GOT3 (cell line): ENCODE data around the gene XIRP2.
"Not testable (repeated sequence)": the region's sequence is repeated elsewhere in the genome, so short reads cannot be mapped to it uniquely, and the experiment has no call there.

Experiments used
- DNase-seq: peaks from one replicate; lab custom pipeline; 2025; ENCODE audit warnings: mixed read lengths; lab: John Stamatoyannopoulos, UW

The XIRP2 gene

DNA sequence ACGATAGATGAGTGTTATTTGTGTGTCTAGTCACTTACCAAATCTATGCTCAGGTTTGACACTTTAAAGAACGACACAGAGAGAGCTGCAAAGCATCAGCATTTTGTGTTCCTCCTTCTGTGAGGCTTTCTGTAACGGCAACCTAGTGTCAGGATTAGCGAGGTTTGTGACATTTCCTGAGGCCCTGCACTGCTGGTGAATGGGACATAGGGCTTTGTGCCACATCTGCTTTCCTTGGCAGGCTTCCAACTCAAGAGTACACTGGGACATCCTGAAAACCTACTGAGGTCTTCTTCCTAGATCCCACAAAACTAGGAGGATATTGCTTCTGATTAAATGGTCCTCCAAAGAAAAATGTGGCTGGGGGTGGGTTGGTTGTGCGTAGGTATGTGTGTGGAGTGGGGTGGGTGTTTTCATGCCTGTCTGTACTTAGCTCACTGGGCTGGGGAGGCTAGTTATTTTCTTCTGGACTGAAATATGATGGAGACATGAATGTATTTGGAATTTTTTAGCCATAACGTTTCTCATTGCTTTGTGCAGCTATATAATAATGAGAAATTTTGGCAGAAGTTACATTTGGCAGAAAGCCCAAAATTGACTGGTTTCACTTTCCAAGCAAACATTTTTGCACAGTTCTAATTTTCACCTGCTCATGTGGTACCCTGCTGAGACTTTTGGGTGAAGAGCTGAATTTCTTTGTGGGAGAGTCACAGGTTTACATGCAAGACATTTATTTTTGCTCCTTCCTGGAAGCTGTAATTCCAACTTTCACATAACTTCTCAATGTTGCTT lies 308.4 kb downstream of the XIRP2 start:
- DNase-seq = no peak

DNA sequence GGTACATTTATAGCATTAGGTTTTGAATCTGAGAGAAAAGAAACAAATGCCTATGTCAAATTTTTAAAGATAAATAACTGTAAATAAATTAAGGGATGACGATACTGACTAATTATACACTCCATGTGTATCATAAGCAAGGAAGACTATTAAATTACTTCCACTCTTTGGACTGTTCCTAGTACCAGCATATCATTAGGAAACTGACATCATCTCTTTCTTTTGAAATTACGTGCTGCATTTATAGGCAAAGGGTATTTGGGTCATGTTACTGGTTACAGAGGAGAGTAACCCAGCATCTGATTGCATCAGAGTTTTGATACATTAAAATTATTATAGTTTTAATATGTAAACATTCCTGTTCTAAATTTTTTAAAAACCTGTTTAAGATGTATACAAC lies 309.7 kb downstream of the XIRP2 start:
- no peak for DNase-seq

- no peak for DNase-seq
Measured at GRCh38 chr2:167198576-167198975, 310.3 kb downstream of the XIRP2 start.

DNA sequence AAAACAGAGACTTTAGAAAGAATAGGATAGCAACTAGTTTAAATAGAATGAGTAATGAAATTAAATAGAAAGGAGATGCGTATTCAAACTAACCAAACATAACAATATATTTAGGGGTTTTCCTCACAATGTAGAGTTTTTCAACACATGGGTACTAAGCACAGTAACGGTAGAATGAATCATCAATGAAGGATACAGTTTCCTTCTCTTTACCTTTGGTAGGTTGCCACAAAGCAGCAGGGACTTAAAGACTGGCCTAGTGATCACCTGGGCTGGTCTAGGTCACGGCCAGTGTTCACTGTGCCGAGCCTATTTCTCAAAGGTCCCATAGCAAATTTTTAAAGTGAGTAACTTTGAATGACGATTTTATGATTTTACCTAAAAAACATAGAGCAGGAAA lies 311.7 kb downstream of the XIRP2 start:
- DNase-seq = no peak

DNA sequence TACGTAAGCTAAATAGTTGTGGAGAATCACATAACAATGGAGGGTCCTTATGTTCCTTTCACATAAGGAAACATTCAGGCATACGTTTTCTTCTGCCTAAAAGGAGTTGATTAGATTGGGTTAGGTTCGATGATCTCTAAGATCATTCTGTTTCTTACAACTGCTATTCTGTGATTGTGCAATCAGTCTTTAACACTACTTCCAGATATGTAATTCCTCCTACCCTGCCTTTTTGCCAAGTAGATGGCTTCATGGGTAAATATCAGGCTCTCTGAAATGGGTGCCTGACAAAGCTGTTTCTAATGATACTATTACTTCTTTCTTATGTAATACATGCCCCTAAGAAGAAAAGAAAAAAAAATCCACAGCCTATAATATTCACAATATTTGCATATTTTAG lies 321.5 kb downstream of the XIRP2 start:
- DNase-seq = no peak

GRCh38 chr2:167212014-167212648 lies 323.9 kb downstream of the XIRP2 start:
- no peak for DNase-seq

- no peak for DNase-seq
Measured at GRCh38 chr2:167215595-167215994, 327.3 kb downstream of the XIRP2 start.

DNA sequence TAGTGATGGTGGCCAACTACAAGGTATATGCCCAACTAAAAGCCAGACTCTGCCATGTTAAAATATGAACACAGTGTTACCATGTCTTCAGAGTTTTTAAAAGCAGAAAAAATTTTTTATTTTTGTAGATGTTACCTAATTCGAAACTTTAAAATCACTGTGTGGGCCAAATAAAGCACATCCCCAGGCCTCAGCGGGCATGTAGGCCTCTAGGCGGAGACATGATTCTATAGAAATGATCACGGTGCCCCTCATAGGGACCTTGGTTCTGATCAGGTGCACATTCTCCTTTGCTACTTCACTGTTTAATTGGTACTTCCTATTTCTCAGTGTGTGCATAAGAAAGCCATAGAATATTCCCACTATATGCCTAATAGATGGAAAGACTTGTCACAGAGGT lies 349.2 kb downstream of the XIRP2 start:
- no peak for DNase-seq

GRCh38 chr2:167240671-167241070 lies 352.4 kb downstream of the XIRP2 start:
- DNase-seq = no peak

- DNase-seq = no peak
Measured at GRCh38 chr2:167249197-167249596, 360.9 kb downstream of the XIRP2 start.

- no peak for DNase-seq
Measured at GRCh38 chr2:167253025-167253424, 364.7 kb downstream of the XIRP2 start.

GRCh38 chr2:167254721-167255120 lies 366.4 kb downstream of the XIRP2 start:
- no peak for DNase-seq

DNA sequence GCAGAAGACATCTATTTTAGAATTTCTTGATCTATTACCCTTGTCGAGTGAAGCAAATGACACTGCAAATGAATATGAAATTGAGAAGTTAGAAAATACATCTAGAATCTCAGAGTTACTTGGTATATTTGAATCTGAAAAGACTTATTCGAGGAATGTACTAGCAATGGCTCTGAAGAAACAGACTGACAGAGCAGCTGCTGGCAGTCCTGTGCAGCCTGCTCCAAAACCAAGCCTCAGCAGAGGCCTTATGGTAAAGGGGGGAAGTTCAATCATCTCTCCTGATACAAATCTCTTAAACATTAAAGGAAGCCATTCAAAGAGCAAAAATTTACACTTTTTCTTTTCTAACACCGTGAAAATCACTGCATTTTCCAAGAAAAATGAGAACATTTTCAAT lies 370.4 kb downstream of the XIRP2 start:
- no peak for DNase-seq

DNA sequence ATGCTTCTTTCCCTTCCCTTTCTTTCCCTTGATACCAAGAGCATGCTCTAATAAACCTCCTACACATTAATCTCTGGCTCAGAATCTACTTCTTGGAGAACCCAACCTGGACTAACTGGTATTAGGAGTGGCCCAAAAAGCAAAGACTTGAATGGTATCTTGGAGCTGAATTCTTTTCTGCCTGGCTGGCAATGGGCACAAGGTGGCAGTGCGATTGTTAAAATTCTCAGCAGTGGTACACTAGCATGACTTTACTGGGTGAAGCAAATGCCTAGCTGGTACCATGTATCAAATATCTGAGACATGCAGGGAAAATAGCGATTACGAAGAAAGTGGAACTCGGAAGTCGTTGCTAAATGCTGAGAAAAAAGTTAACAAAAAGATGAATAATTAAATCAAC lies 376.1 kb downstream of the XIRP2 start:
- DNase-seq = no peak

GRCh38 chr2:167265004-167265403 lies 376.7 kb downstream of the XIRP2 start:
- no peak for DNase-seq

DNA sequence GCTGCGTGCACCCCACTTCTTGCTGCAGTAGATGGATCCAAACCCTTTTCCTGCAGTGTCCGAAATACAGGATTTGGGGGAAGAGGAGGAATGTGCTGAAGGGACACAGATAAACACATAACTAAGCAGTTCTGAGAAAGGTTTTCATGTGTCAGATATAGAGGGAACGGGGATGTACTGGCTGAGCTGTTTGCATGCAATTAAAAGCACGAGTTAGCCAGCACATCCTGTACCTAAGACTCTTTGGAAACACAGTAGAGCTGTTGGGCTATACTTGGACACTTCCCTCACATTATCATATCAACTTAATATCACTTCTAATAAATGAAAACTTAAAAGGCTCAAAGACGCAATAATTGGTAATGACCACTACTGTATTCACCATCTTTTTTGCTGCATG lies 377.4 kb downstream of the XIRP2 start:
- DNase-seq = no peak

GRCh38 chr2:167268245-167268644 lies 380.0 kb downstream of the XIRP2 start:
- DNase-seq = not testable (repeated sequence)

- no peak for DNase-seq
Measured at GRCh38 chr2:167271932-167272331, 383.7 kb downstream of the XIRP2 start.

GRCh38 chr2:167275046-167275445 lies 386.8 kb downstream of the XIRP2 start:
- DNase-seq = no peak

DNA sequence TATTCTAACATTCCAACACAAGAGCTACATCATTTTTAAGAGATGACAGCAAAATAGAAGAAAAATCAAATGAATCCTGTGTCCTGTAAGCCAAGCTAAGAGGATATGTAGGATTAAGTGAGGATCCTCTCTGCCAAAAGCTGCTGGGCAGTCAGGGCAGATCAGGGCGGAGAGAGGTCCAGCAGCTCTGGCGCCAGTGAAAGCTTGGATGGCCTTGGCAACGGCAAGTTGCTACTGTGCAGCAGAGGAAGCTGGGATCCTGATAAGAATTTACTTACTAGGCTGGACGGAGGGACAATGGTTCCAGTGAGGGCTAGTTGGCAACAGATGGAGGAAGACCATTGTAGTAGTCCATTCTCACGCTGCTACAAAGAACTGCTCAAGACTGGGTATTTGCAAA lies 391.5 kb downstream of the XIRP2 start:
- no peak for DNase-seq

- DNase-seq = no peak
Measured at GRCh38 chr2:167287212-167287611, 398.9 kb downstream of the XIRP2 start.

DNA sequence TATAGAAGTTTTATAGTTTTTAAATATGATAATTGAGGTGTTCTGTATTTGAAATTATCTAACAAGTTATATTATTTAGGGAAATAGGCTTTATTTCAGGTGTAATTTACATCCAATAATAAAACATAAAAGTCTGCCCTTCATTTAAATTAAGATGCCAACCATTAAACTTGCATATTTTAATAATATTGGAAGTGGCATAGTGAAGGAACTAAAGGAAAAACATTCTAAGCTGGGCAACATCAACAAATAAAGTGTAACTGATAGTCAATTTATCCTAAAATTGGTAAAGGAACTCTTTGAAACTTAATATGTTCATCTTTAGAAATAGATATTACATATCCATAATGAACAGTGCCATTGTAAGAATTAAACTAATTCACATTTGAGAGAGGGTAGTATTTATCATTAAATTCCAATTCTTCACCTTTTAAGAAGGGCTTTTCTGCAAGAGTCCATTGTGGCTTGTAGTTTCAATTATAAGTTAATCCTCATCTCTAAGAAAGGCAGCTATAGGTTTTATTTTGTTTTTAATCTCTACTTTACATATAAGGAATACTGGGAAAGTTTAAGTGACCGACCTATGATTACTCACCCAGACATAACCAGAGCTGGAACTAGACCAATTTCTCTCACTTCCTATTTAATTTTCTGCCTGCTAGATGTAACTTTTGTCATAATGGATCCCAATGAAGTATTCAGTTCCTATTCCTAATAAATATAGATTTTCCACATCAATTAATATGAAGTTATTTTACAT lies 401.6 kb downstream of the XIRP2 start:
- no peak for DNase-seq
